Tibial nerve (tissue), 4 donors: Measurements from ENCODE around the gene RNASE8.

ENCODE experiments used
- EP300 ChIP-seq, 2 donors: sonication (generic); formaldehyde crosslinking; IDR thresholded peaks; one replicate each; pipeline ENCODE4 v1.6.1; 2017; ENCODE audit warnings: antibody characterized with exemption in 2 of 2, mild to moderate bottlenecking in 1 of 2
- POLR2A ChIP-seq, 2 donors: fragments of 450-650 bp; IDR thresholded peaks; one replicate each; pipeline ENCODE4 v1.6.1; 2017; ENCODE audit warnings: antibody characterized with exemption in 2 of 2, mild to moderate bottlenecking in 2 of 2, moderate library complexity in 2 of 2
- TF ChIP-seq, protein P1 (sequence below), 5 experiments: fragments of 200-600 bp in 3 of 5; fragments of 450-650 bp in 2 of 5; sonication (generic) in 3 of 5; IDR thresholded peaks; one replicate each; pipeline ENCODE4 v1.5.1; 2016 to 2019; ENCODE audit warnings: antibody characterized with exemption in 5 of 5, mild to moderate bottlenecking in 3 of 5, moderate library complexity in 2 of 5

- TF ChIP-seq EP300 (IDR thresholded peaks at IDR 0.05) (peak in 1 of 2 donors; percentile 67), POLR2A (IDR thresholded peaks at IDR 0.05) (no peak)
- TF ChIP-seq, protein P1, sequence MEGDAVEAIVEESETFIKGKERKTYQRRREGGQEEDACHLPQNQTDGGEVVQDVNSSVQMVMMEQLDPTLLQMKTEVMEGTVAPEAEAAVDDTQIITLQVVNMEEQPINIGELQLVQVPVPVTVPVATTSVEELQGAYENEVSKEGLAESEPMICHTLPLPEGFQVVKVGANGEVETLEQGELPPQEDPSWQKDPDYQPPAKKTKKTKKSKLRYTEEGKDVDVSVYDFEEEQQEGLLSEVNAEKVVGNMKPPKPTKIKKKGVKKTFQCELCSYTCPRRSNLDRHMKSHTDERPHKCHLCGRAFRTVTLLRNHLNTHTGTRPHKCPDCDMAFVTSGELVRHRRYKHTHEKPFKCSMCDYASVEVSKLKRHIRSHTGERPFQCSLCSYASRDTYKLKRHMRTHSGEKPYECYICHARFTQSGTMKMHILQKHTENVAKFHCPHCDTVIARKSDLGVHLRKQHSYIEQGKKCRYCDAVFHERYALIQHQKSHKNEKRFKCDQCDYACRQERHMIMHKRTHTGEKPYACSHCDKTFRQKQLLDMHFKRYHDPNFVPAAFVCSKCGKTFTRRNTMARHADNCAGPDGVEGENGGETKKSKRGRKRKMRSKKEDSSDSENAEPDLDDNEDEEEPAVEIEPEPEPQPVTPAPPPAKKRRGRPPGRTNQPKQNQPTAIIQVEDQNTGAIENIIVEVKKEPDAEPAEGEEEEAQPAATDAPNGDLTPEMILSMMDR (IDR thresholded peaks at IDR 0.05), result peak in 2 of 5 experiments; percentile 7 to 13
Measured at GRCh38 chr14:21069388-21070082, 11.9 kb downstream of the RNASE8 start.
